CD4-positive, alpha-beta T cell (primary cell): ENCODE results near the gene CTPS2. TPM values are rescaled to one million over a fixed set of nuclear protein-coding genes. Genes with fewer than 3 reads are reported as not detected.
"Not testable (repeated sequence)": the region's sequence is repeated elsewhere in the genome, so short reads cannot be mapped to it uniquely, and the experiment has no call there.

ENCODE experiments used
- ATAC-seq: fragments of 200-7000 bp; cut with Tn5 transposase; one replicate; pipeline ENCODE4 v1.10.0; 2022; ENCODE audit warnings: mild to moderate bottlenecking; ENCODE audit not compliant: poor library complexity
- CTCF ChIA-PET: fragments of 350-600 bp; sonication (Branson Sonifier 250); formaldehyde crosslinking; loops from one replicate; lab custom pipeline; 2021; ENCODE audit warnings: antibody characterized with exemption, inconsistent platforms; lab: Charles Lee
- POLR2A ChIA-PET: fragments of 350-600 bp; sonication (Branson Sonifier 250); formaldehyde crosslinking; loops from one replicate; lab custom pipeline; 2021; ENCODE audit warnings: antibody characterized with exemption, inconsistent platforms; lab: Charles Lee
- DNase-seq, 14 experiments: peaks; one replicate each; pipeline ENCODE4 v3.0.0-alpha.2; 2013 to 2020; ENCODE audit warnings: mixed read lengths in 2 of 14
- H3K27ac ChIP-seq, 2 donors: one replicate each; pipeline versions ENCODE4 v1.5.1 to v1.7.0; 2013; ENCODE audit warnings: low read length in 2 of 2, low read depth in 1 of 2, mild to moderate bottlenecking in 1 of 2
- H3K27me3 ChIP-seq, 2 experiments: 1 replicate in 1 of 2; 2 replicates in 1 of 2; pipeline versions ENCODE4 v1.6.1 to v1.7.0; 2013; ENCODE audit warnings: low read length in 2 of 2, control low read depth in 1 of 2, mild to moderate bottlenecking in 1 of 2, moderate library complexity in 1 of 2; ENCODE audit not compliant: insufficient read depth in 2 of 2, control insufficient read depth in 1 of 2
- H3K36me3 ChIP-seq: one replicate; pipeline ENCODE4 v1.6.1; 2013; ENCODE audit warnings: low read length, control low read depth; ENCODE audit not compliant: insufficient read depth
- H3K4me1 ChIP-seq: one replicate; pipeline ENCODE4 v1.6.1; 2013; ENCODE audit warnings: low read length, control low read depth; ENCODE audit not compliant: insufficient read depth
- H3K4me3 ChIP-seq: one replicate; pipeline ENCODE4 v1.5.1; 2013; ENCODE audit warnings: mild to moderate bottlenecking, low read length, moderate library complexity
- H3K9me3 ChIP-seq, 2 experiments: 1 replicate in 1 of 2; 2 replicates in 1 of 2; pipeline versions ENCODE4 v1.6.1 to v1.7.0; 2013; ENCODE audit warnings: low read length in 2 of 2, mild to moderate bottlenecking in 2 of 2, control low read depth in 1 of 2, moderate library complexity in 1 of 2; ENCODE audit not compliant: control insufficient read depth in 1 of 2, insufficient read depth in 1 of 2
- H3K27ac Mint-ChIP-seq: one replicate; pipeline ENCODE4 v1.8.0; 2020; ENCODE audit warnings: mixed read lengths
- H3K27me3 Mint-ChIP-seq: one replicate; pipeline ENCODE4 v1.8.0; 2021; ENCODE audit warnings: mixed read lengths
- H3K36me3 Mint-ChIP-seq: one replicate; pipeline ENCODE4 v1.8.0; 2021; ENCODE audit warnings: low read depth, mixed read lengths
- H3K4me1 Mint-ChIP-seq: one replicate; pipeline ENCODE4 v1.8.0; 2021; ENCODE audit warnings: low read depth, mixed read lengths
- H3K4me3 Mint-ChIP-seq: one replicate; pipeline ENCODE4 v1.8.0; 2020; ENCODE audit warnings: mild to moderate bottlenecking, mixed read lengths
- H3K9me3 Mint-ChIP-seq: one replicate; pipeline ENCODE4 v1.8.0; 2020; ENCODE audit warnings: mixed read lengths
- intact Hi-C, 2 experiments: fragments of 100-400 bp; cut with DNase I in 1 of 2; cut with micrococcal nuclease in 1 of 2; formaldehyde crosslinking; loops; one replicate each; pipeline versions ENCODE4 v1.15.1 to v1.9.0; 2023 to 2025; cut with DNase I, micrococcal nuclease
- total RNA-seq, 174 experiments: library from RNA in 2 of 174; stranded (reverse) in 2 of 174; gene quantifications; one replicate each; pipeline ENCODE4 v1.2.3 and lab custom pipeline; 2021 to 2026
- TF ChIP-seq, protein P1 (sequence below): fragments of 200-600 bp; IDR thresholded peaks from one replicate; pipeline ENCODE4 v1.8.0; 2022; ENCODE audit warnings: antibody characterized with exemption, mild to moderate bottlenecking

Gene CTPS2
- total RNA-seq, 2 experiments from 2014 or later = 3.8 to 4.6 TPM

- H3K36me3 ChIP-seq = no peaks in the 10 kb centered on the region
Measured at GRCh38 chrX:16628946-16629595, 83.4 kb downstream of the CTPS2 start.

DNA sequence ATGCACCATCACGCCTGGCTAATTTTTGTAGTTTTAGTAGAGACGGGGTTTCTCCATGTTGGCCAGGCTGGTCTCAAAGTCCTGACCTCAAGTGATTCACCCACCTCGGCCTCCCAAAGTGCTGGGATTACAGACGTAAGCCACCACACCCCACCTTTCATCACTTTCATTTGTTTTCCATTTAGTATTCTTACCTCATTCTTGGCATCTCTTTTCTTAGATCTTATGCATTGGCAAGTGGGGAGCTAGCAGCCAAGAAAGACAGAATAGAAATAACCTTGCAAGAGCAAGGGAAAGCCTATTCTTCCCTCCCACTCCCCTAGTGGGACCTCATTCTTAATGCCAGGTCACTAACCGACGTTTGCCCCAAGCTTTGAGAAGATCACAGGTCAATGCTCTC lies 84.0 kb downstream of the CTPS2 start:
- intact Hi-C loops, H3K36me3 ChIP-seq, H3K27ac ChIP-seq, H3K27me3 Mint-ChIP-seq, H3K9me3 Mint-ChIP-seq, H3K27ac Mint-ChIP-seq, H3K9me3 ChIP-seq, H3K4me1 ChIP-seq, CTCF ChIA-PET, DNase-seq, ATAC-seq, H3K27me3 ChIP-seq, POLR2A ChIA-PET, H3K4me3 Mint-ChIP-seq, H3K36me3 Mint-ChIP-seq, H3K4me1 Mint-ChIP-seq, H3K4me3 ChIP-seq: not testable (repeated sequence)

More at GRCh38 chrX:16628946-16629595, 83.4 kb downstream of the CTPS2 start:
- H3K4me1 Mint-ChIP-seq = peaks cover 5% of the 10 kb centered on the region
- H3K4me3 Mint-ChIP-seq = no peak overlapping the region
- no peaks in the 10 kb centered on the region for H3K4me1 ChIP-seq
- H3K36me3 Mint-ChIP-seq = peaks cover 9% of the 10 kb centered on the region
- no peaks in the 10 kb centered on the region for H3K27me3 ChIP-seq
- H3K4me3 ChIP-seq = no peak overlapping the region
- H3K27ac ChIP-seq = no peak overlapping the region
- H3K9me3 ChIP-seq = no peaks in the 10 kb centered on the region
- DNase-seq (no peak), ATAC-seq (no peak)
- H3K27ac Mint-ChIP-seq = no peak overlapping the region
- TF ChIP-seq, protein P1, sequence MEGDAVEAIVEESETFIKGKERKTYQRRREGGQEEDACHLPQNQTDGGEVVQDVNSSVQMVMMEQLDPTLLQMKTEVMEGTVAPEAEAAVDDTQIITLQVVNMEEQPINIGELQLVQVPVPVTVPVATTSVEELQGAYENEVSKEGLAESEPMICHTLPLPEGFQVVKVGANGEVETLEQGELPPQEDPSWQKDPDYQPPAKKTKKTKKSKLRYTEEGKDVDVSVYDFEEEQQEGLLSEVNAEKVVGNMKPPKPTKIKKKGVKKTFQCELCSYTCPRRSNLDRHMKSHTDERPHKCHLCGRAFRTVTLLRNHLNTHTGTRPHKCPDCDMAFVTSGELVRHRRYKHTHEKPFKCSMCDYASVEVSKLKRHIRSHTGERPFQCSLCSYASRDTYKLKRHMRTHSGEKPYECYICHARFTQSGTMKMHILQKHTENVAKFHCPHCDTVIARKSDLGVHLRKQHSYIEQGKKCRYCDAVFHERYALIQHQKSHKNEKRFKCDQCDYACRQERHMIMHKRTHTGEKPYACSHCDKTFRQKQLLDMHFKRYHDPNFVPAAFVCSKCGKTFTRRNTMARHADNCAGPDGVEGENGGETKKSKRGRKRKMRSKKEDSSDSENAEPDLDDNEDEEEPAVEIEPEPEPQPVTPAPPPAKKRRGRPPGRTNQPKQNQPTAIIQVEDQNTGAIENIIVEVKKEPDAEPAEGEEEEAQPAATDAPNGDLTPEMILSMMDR = no peak
- CTCF ChIA-PET = no interaction called here
- intact Hi-C loops = no loop called here
- H3K9me3 Mint-ChIP-seq = no peaks in the 10 kb centered on the region
- POLR2A ChIA-PET = interaction anchor here (0.7 kb wide), 1 partner anchor 90 kb away, joined by 3 read pairs; the partner anchor contains the start of gene SYAP1
- no peaks in the 10 kb centered on the region for H3K27me3 Mint-ChIP-seq

DNA sequence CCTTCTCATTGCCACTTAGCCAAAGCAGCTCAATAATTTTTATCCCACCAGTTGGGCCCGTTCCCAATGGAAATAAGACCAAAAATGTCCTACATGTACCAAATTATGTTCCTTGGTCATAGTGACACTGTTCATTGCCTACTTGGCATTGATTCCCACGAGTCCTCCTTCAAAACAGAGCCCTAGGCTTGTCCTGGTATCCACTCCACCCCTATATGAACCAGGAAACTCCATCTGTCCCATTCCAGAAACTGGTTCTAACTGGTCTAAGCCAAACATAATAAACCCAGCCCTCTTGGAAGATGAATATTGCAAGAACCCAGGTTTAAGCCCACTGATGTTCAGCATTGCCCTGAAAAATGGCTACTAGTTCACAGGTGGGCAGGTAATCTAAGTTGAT lies 93.4 kb downstream of the CTPS2 start:
- H3K36me3 Mint-ChIP-seq = peaks cover 23% of the 10 kb centered on the region
- H3K27ac ChIP-seq = no peak overlapping the region
- ChIA-PET POLR2A (no interaction called here), CTCF (no interaction called here)
- TF ChIP-seq, protein P1 = no peak
- H3K9me3 ChIP-seq = no peaks in the 10 kb centered on the region
- H3K27ac Mint-ChIP-seq = no peak overlapping the region
- no peaks in the 10 kb centered on the region for H3K4me1 Mint-ChIP-seq
- H3K27me3 ChIP-seq = no peaks in the 10 kb centered on the region
- ATAC-seq = no peak
- no peak for DNase-seq
- H3K4me3 Mint-ChIP-seq = no peak overlapping the region
- no peak overlapping the region for H3K4me3 ChIP-seq
- no peaks in the 10 kb centered on the region for H3K9me3 Mint-ChIP-seq
- H3K27me3 Mint-ChIP-seq = no peaks in the 10 kb centered on the region
- intact Hi-C loops = no loop called here
- H3K36me3 ChIP-seq = no peaks in the 10 kb centered on the region
- no peaks in the 10 kb centered on the region for H3K4me1 ChIP-seq

- intact Hi-C loops = no loop called here
- Mint-ChIP-seq H3K27me3 (no peaks in the 10 kb centered on the region), H3K36me3 (peaks cover 25% of the 10 kb centered on the region), H3K4me3 (no peak overlapping the region), H3K27ac (no peak overlapping the region), H3K4me1 (no peaks in the 10 kb centered on the region), H3K9me3 (no peaks in the 10 kb centered on the region)
- H3K9me3 ChIP-seq = no peaks in the 10 kb centered on the region
- H3K4me1 ChIP-seq = no peaks in the 10 kb centered on the region
- ChIA-PET POLR2A (no interaction called here), CTCF (no interaction called here)
- ATAC-seq (no peak), DNase-seq (no peak)
- no peaks in the 10 kb centered on the region for H3K36me3 ChIP-seq
- no peak overlapping the region for H3K27ac ChIP-seq
- no peaks in the 10 kb centered on the region for H3K27me3 ChIP-seq
- TF ChIP-seq, protein P1 = no peak
- H3K4me3 ChIP-seq = no peak overlapping the region
Measured at GRCh38 chrX:16618422-16618821, 94.0 kb downstream of the CTPS2 start.
